ENCODE results near the gene PIM1.
"Not testable (repeated sequence)": the region's sequence is repeated elsewhere in the genome, so short reads cannot be mapped to it uniquely, and the experiment has no call there.

PIM1 gene

DNA sequence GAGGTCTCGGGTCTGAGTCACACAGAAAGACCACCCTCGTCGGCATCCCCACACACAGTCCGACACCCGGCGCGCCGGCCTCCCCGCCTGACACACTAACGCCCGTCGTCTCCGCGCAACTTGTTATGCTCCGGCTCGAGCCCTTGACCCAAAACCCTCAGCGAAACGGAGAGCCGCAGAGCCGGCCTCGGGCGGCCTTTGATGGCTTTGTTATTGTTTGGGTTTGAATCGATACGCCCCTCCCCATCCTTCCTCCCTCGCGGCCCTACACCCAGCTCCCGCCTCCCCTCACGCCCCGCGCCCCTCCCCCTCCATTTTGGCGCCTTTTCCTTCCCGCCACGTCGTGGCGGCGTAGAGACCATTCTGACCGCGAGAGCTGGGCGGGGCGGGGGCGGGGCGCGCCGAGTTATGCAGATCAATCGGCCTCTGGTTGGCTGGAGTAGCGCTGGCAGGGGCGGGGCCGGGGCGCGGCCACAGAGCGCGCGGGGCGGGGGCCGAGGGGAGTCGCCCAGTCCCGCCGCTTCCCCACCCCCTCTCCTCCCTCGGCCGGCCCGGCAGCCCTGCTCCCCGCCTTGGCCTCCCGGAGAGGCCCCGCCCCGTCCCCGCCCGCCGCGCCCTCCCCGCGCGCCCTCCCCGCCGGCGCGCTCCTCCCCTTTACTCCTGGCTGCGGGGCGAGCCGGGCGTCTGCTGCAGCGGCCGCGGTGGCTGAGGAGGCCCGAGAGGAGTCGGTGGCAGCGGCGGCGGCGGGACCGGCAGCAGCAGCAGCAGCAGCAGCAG, at the start of gene PIM1:
Gene PIM1, plus strand, starts transcription at position 657 of the 777 bp plus-strand sequence. CDS start 424 bp downstream, outside the sequence.
- peak; percentile 99 for DNase-seq (ENCODE audit: low spot score)
- peak; percentile 92 for FAIRE-seq

DNA sequence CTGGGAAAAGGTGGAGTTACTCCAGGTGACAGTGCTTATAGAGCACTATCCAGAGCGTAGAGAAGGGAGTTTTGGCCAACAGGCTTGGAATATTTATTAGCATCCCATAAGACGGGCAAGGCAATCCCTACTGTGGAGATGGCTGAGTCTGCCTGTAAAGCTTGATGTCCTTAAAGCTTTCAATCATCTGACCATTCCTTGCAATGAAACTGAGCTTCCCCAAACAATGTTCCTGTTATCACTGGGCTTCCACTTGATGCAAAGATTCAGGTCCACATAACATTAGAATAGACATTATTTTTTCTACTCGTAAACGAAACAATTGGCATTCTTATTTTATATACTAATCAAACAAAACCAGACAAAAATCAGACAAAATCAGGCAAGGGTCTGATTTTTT, 48.4 kb upstream of the PIM1 start:
- DNase-seq (ENCODE audit: low spot score): no peak
- no peak for FAIRE-seq

DNA sequence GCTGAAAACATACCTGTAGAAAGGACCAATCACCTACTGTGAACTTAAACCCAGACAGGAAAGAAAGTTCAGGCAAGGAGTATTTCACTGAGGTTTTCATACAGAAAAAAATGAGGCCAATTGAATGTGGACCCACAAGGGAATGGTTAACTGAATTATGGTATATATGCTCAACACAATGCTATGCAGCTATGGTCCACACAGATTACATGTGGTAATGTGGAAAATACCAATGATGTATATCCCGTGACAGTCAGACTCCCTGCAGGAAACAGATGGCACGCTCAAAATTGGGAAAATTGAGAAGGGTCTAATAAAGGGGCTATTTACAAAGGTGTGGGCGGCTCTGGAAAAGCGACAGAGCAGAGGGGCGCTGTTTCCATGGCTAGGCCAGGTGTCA, 47.1 kb upstream of the PIM1 start:
- DNase-seq (ENCODE audit: low spot score) (no peak), FAIRE-seq (no peak)

DNA sequence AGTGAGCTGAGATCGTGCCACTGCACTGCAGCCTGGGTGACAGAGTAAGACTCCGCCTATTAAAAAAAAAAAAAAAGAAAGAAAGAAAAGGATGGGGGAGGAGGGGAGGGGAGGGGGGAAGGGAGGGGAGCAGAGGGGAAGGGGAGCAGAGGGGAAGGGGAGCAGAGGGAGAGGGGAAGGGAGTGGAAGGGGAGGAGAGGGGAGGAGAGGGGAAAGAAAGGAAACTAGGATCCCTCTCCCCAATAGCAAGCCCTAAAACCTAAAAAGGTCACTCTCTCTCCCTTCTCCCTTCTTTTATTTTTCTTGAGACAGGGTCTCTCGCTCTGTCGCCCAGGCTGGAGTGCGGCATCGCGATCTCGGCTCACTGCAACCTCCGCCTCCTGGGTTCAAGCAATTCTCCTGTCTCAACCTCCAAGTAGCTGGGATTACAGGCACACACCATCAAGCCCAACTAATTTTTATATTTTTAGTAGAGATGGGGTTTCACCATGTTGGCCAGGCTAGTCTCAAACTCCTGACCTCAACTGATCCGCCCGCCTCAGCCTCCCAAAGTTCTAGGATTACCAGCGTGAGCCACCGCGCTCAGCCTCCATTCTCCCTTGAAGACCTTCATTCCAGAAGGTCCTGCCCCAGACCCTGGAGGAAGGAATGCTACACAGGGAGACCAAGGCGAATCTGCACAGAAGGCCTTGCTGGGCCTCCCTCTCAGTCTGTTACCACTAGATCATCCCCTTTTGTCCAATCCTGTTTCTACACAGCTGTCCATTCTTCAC, 45.8 kb upstream of the PIM1 start:
- DNase-seq (ENCODE audit: low spot score): no peak
- no peak for FAIRE-seq

DNA sequence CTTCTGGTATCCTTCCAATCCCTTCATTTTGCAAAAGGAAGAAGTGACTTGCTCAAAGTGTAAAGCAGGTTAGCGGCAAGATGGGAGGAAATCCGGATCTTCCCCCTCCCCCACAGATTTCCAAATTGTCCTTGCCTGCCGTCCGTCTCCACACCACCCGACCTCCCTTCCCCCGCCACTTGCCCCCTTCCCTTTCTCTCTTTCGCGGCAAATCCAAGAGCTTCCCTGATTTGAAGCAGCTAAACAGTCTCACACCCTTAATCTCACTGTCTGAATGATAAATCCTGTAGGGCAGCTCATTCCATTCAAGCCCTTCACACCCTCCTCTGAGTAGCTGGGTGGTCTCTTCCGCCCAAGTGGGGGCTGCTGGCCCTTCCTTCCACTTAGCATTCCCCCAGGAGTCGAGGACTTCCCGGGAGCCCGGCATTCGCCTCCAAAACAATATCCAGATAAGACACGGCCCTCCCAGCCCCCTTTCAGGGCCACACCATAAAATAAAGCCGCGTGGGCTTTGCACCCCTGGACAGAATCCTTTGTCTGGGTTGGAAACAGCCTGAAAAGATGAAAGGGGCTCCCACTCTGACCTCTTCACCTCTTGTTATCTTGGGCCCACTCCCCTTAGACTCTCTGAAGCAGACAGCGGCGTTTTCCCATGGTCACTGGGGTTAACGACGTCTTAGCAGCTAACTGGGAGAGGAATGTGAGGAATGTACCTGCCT, 44.0 kb upstream of the PIM1 start:
- no peak for FAIRE-seq
- peak; percentile 62 for DNase-seq (ENCODE audit: low spot score)

DNA sequence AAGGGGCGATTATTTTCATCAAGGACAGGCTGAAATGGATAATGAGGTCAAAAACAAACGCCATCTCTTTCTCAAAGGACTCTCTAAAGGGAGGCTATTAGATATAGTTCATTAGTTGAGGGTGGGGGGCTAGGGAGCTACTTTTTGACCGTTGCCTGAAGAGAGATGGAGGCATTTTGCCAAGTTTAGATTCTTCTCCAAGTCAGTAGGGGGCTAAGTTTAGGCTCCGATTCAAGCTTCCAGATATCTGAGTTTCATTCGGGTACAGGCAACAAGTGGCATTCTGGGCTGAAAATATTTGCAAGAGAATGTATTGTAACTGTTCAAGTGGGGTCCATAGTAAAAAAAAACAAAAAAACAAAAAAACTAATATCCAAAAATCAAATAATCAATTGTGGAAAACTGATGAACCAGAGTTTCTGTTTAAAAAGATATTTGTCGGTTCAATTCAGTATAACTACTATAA, 43.4 kb upstream of the PIM1 start:
- FAIRE-seq (no peak), DNase-seq (ENCODE audit: low spot score) (peak; percentile 49)

DNA sequence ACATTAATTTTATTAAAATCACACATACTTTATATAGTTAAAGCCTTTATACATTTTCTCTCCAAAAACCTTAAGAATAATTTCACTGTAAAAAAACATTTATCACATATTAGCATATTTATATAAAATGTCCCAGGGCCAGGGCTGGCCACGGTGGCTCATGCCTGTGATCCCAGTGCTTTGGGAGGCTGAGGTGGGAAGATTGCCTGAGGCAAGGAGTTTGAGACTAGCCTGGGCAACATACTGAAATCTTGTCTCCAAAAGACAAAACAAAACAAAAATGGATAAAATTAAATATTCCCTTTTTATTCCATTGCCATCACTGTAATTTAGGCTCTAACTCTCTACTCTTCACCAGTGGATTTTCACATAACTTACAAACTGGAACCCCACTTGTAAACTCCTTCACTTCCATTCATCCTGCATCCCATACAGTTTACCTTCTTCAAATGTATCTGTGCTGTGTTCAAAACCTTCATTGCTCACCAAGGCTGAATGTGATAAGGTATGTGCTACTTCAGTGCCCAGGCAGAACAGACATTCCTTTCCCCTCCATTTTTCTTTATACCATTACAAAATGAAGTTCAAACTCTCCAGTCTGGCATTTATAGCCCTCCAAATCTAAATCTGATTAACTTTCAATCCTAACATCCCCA, 42.9 kb upstream of the PIM1 start:
- no peak for DNase-seq (ENCODE audit: low spot score)
- no peak for FAIRE-seq

DNA sequence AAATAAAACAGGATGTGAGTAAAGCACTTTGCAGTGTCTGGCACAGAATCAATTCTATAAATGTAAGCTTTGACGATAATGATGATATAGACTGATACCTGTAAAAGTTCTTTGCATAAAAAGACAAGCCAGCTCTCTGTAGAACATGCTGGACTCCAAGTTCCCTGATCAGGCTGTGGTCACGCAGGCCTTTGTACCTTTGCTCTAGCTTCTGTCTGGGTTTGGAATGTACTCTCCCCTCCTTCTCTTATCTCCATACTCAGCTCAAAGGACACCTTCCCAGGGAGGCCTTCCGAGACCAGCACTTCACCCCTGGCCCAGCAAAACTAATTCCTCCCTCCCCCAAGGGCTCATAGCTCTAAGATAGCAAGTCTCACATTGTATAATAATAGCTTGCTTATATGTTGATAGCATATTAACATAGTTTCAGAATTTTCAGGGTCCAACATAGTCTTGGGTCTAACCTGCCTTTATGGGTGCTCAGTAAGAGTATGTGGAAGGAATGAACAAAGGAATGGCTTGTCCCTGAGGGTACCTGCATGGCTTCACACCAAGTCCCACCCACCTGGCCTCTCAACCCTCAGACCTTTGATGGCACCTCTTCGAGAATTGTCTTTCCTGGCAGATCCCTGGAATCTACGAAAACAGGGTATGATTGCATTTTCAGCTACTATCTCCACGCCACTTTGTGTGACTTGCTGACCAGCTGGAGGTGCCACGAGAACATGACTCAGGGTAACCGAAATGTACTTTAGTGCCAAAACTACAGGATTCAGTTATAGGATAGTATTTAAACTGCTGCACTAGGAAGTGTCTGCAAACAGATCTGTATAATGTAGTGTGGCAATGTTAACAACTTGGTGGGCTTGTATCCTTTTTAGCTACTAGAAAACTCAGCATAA, 41.7 kb upstream of the PIM1 start:
- FAIRE-seq: no peak

DNA sequence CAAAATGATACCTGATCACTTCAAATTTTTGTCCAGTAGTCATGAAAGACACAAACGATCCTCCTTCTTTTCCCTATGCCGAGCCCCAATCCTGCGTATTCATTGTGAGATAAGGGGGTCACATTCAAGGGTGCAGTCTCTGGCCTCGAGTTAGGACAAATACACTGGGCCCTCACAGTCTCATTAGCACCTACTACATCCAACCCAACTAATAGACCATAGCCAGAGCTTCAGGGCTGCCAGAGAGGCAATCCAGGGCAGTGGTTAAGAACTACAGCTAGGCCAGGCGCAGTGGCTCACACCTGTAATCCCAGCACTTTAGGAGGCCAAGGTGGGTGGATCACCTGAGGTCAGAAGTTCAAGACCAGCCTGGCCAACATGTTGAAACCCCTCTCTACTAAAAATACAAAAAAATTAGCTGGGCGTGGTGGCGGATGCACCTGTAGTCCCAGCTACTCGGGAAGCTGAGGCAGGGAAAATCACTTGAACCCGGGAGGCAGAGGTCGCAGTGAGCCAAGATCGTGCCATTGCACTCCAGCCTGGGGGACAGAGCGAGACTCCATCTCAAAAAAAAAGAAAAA, 41.0 kb upstream of the PIM1 start:
- FAIRE-seq: not testable (repeated sequence)

More for the DNA sequence above, 41.7 kb upstream of the PIM1 start:
- no peak for DNase-seq (ENCODE audit: low spot score)

DNA sequence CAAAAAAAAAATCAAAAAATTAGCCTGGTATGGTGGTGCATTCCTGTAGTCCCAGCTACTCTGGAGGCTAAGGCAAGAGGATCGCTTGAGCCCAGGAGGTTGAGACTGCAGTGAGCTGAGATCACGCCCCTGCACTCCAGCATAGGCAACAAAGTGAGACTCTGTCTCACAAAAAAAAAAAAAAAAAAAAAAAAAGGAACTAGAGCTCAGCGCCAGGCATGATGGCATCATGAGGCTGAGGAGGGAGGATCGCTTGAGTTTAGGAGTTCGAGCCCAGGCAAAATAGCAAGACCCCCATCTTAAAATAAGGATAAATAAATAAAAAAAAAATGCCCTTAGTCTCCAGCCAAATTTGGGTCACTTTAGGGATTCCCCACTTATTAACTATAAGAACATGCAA, 40.4 kb upstream of the PIM1 start:
- FAIRE-seq: no peak

More for the DNA sequence above, 41.0 kb upstream of the PIM1 start:
- DNase-seq (ENCODE audit: low spot score): not testable (repeated sequence)

DNA sequence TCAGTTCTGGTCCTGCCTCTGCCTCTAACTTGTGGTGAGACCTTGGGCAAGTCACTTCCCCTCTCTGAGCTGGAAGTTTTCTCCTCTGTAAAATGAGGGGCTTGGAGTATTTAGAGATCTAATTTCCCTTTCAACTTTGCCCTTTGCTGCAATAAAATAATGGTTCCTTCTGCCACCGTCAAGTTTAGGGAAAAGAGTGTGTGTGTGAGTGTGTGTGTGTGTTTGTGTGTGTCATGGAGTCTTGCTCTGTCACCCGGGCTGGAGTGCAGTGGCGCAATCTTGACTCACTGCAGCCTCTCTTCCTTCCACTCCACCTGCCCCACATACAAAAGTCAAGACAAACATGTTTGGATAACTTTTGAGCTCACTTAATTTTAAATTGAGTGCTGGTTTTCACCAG, 39.2 kb upstream of the PIM1 start:
- no peak for DNase-seq (ENCODE audit: low spot score)
- FAIRE-seq: no peak

More for the DNA sequence above, 40.4 kb upstream of the PIM1 start:
- no peak for DNase-seq (ENCODE audit: low spot score)

DNA sequence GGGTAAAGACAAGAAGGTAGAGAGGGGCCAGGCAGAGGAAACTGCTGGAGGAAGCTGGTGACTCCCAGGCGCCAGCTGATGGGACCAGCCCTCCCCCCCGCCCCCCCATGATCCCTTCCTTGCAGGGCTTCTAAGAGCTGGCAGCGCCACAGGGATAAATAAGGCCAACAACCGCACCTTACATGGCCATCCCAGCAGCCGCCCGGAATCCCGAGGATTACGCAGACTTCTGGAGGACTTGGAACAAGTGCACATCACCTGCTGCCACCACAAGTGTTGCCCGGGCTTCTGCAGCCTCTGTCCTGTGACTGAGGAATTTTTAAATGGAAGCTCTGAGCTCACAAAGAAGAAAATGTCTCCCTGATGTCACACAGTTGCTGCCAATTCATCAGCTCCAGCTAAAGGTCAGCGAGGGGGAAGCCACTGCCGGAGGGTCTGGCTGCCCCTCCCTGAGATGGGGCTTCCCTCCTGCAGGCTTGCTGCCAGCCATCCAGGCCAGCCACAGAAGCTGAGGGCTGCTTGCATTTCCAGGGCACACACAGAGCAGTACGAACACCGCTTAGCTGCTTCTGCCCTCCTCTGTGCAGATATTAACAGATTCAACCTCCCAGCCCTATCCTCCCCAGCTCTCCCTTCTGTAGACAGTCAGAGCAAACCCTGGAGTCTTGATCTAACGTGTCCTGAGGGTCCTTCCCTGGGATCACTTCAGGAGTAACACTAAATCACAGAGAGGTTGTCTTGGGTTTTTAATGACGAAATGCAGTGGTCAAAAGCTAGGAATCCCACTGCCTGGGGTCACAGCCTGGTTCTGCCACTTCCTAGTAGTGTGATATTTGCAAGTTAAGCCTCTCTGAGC, 38.6 kb upstream of the PIM1 start:
- FAIRE-seq: no peak
- peak; percentile 70 for DNase-seq (ENCODE audit: low spot score)

DNA sequence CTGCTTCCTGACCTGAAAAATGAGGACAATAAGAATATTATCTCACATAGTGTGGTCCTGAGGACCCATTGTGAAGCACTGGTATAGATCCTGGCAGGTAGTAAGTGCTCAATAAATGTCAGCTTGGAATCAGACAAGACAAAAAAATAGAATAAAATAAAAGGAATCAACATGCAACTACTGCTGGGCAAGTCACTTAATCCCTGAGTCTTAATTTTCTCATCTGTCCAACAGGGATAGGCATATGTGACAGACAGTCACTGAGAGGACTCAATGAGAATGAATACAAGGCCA, 38.0 kb upstream of the PIM1 start:
- DNase-seq (ENCODE audit: low spot score) (no peak), FAIRE-seq (no peak)

DNA sequence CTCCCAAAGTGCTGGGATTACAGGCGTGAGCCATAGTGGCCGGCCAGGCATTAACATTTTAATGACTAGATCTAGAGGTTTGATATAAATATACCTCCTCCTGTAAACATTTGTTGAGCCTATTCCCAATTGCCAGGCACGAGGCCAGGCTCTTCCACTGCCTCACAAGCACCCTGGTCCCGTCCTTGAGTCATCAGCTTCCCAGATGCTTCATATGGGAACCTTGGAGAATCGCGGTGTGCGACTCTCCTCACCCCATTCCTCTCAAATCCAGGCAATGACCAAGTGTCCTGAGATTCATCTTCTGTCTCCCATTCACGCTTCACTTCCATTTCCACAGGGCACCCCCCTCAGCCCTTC, 35.9 kb upstream of the PIM1 start:
- FAIRE-seq: no peak
- DNase-seq (ENCODE audit: low spot score): peak; percentile 67

DNA sequence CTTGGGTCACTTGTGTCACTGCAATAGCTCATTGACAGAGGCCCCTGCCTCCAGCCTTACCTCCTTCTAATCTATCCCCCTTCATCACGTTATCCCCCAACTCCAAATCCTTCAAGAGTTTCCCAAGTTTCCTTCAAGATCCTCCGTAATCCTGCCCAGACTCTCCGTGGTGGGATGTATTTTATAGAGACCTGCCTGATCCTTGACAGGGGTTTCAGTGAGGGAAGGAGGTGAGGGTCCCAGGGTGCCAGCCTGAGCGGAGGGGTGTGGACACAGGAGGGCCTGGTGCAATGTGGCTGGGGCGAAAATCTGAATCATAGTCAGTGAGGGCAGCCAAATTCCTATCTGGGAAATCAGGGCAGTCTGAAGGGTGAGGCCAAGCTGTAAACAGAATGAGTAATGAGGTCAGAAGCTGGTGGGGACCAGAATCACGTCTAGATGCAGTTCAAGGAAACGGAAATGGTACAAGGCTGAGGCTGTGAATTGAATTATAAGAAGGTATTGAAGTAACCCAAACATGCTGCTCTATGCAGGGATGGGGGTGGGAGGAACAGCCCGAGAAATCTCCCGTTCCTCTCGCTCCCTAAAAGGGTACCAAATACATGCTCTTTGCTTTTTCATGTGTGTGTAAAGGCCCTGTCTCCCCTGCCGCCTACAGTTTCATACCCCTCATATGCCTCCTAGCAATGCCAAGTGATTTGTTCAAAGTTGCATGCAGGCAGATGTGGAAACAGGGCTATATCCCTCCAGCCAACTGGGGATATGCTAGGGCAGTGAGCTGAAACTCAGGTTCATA, 35.4 kb upstream of the PIM1 start:
- peak; percentile 91 for DNase-seq (ENCODE audit: low spot score)
- no peak for FAIRE-seq

DNA sequence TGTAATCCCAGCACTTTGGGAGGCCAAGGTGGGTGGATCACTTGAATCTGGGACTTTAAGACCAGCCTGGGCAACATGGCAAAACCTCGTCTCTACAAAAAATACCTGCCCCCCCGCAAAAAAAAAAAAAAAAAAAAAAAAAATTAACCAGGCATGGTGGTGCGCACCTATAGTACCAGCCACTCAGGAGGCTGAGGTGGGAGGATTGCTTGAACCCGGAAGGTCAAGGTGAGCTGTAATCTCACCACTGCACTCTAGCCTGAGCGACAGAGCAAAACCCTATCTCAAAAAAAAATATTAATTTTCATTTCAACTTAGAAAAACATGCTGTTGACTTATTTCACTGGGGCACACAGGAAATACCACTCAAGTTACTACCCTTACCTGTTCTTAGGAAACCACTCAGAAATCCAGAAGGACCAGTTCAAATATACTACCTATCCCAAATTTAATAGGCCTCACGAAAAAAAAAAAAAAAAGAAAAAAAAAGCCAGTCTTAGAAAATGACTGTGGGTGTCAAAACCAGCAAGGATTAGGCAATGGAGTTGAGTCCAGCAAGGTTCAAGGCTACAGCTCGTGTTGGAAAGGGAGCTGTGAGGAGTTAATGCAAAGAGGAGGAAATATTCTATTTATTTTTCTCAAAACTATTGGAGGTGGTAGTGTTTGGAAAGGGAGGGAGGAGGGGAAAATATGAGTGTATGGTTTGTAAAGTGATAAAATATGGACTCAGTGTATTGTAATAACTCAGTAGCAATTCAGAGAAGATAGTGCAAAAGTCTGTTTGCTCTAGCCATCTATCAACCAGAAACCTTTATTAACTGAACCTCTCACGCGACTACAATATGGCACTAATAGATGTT, 33.9 kb upstream of the PIM1 start:
- FAIRE-seq (no peak), DNase-seq (ENCODE audit: low spot score) (no peak)

DNA sequence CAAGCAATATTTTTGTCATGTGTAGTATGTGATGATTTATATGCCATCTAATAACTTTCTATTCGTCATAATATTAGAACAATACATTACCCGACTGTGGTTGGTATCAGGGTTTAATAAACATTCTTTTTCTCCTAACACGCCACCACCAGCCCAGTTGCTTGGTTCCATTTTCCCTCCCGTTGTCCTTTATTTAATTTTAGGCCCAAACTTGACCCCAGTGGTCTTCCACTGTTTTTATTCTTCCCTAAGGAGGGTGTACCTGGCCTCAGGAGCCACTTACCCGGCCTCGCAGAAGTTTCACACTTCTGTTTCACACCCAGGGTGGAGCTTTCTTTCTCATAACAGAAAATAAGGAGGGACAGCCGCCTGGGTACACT, 33.1 kb upstream of the PIM1 start:
- FAIRE-seq (no peak), DNase-seq (ENCODE audit: low spot score) (no peak)

Measured in urothelium cell line (cell line).